ENCODE data around the gene NPTN.
A peak's percentile ranks its signal among the peaks of the same experiment; 100 is the strongest.
"Not testable (repeated sequence)": the region's sequence is repeated elsewhere in the genome, so short reads cannot be mapped to it uniquely, and the experiment has no call there.

Gene NPTN

GRCh38 chr15:73567020-73567419 is 66.2 kb downstream of the NPTN start:
- TF ChIP-seq CTCF (IDR thresholded peaks at IDR 0.05; ENCODE audit: low read depth, low read length, missing control alignments) = no peak

GRCh38 chr15:73564255-73564654 is 68.9 kb downstream of the NPTN start:
- DNase-seq (ENCODE audit: low read depth) = no peak

More at GRCh38 chr15:73567020-73567419, 66.2 kb downstream of the NPTN start:
- H3K4me3 ChIP-seq (ENCODE audit: low read depth, low read length) = no peak overlapping the region
- DNase-seq (ENCODE audit: low read depth) = no peak

GRCh38 chr15:73560501-73561117 is 72.6 kb downstream of the NPTN start:
- DNase-seq (ENCODE audit: low read depth) = peak; percentile 34
- peak; percentile 42 for TF ChIP-seq CTCF (IDR thresholded peaks at IDR 0.05; ENCODE audit: low read depth, low read length, missing control alignments)
- H3K4me3 ChIP-seq (ENCODE audit: low read depth, low read length) = no peak overlapping the region

More at GRCh38 chr15:73564255-73564654, 68.9 kb downstream of the NPTN start:
- no peak overlapping the region for H3K4me3 ChIP-seq (ENCODE audit: low read depth, low read length)
- TF ChIP-seq CTCF (IDR thresholded peaks at IDR 0.05; ENCODE audit: low read depth, low read length, missing control alignments) = no peak

- no peak overlapping the region for H3K4me3 ChIP-seq (ENCODE audit: low read depth, low read length)
- no peak for DNase-seq (ENCODE audit: low read depth)
- no peak for TF ChIP-seq CTCF (IDR thresholded peaks at IDR 0.05; ENCODE audit: low read depth, low read length, missing control alignments)
These were observed 74.7 kb downstream of the NPTN start for GRCh38 chr15:73558529-73558928.

- TF ChIP-seq CTCF (IDR thresholded peaks at IDR 0.05; ENCODE audit: low read depth, low read length, missing control alignments) = no peak
- DNase-seq (ENCODE audit: low read depth) = no peak
- no peak overlapping the region for H3K4me3 ChIP-seq (ENCODE audit: low read depth, low read length)
These were observed 78.1 kb downstream of the NPTN start for GRCh38 chr15:73555080-73555479.

- DNase-seq (ENCODE audit: low read depth) = no peak
- TF ChIP-seq CTCF (IDR thresholded peaks at IDR 0.05; ENCODE audit: low read depth, low read length, missing control alignments) = no peak
- H3K4me3 ChIP-seq (ENCODE audit: low read depth, low read length) = no peak overlapping the region
These were observed 83.0 kb downstream of the NPTN start for GRCh38 chr15:73550190-73550589.

- H3K4me3 ChIP-seq (ENCODE audit: low read depth, low read length); DNase-seq (ENCODE audit: low read depth): not testable (repeated sequence)
These were observed 84.3 kb downstream of the NPTN start for GRCh38 chr15:73548925-73549324.
